Sigmoid colon (tissue), 4 donors: Measurements from ENCODE around the gene SRSF4.

Source experiments
- POLR2AphosphoS5 ChIP-seq, 4 donors: sonication (generic); formaldehyde crosslinking; IDR thresholded peaks; one replicate each; pipeline ENCODE4 v1.6.1; 2017; ENCODE audit warnings: antibody characterized with exemption in 4 of 4
- TF ChIP-seq, protein P1 (sequence below), 4 experiments: fragments of 450-650 bp in 3 of 4; fragments of 200-600 bp in 1 of 4; IDR thresholded peaks; one replicate each; pipeline ENCODE4 v1.5.1; 2016 to 2019; ENCODE audit warnings: antibody characterized with exemption in 4 of 4, mild to moderate bottlenecking in 3 of 4, moderate library complexity in 2 of 4

DNA sequence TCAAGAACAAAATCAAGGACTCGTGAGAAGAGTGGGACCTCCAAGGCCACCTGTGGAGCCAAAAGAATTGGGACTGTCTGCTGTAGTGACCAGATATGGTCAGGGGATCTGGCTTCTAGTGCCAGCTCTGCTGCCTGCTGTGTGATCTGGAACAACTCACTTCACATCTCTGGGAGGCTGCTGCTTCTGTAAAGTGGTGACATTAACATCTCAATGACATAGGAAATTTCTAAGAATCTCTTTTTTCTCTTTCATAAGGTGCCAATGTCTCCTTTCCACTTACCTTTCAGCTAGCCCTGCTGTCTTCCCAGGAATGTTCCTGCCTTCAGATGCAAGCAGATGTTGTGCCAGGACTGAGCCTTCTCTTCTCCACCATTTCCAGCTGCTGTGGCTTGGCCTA is 5.0 kb upstream of the SRSF4 start:
- TF ChIP-seq, protein P1, sequence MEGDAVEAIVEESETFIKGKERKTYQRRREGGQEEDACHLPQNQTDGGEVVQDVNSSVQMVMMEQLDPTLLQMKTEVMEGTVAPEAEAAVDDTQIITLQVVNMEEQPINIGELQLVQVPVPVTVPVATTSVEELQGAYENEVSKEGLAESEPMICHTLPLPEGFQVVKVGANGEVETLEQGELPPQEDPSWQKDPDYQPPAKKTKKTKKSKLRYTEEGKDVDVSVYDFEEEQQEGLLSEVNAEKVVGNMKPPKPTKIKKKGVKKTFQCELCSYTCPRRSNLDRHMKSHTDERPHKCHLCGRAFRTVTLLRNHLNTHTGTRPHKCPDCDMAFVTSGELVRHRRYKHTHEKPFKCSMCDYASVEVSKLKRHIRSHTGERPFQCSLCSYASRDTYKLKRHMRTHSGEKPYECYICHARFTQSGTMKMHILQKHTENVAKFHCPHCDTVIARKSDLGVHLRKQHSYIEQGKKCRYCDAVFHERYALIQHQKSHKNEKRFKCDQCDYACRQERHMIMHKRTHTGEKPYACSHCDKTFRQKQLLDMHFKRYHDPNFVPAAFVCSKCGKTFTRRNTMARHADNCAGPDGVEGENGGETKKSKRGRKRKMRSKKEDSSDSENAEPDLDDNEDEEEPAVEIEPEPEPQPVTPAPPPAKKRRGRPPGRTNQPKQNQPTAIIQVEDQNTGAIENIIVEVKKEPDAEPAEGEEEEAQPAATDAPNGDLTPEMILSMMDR (IDR thresholded peaks at IDR 0.05) = no peak
- TF ChIP-seq POLR2AphosphoS5 (IDR thresholded peaks at IDR 0.05) = no peak
